Endothelial cell of umbilical vein (primary cell): ENCODE data around the gene PSMB5. TPM values are rescaled to one million over a fixed set of nuclear protein-coding genes. Genes with fewer than 3 reads are reported as not detected.

Source experiments
- BruUV-seq: library from RNA; stranded (reverse); fragments of 400-500 nt; replicated peaks from 2 replicates; lab custom pipeline; 2021; lab: Mats Ljungman, UMichigan
- CTCF ChIA-PET: fragments of 300-600, 350-600 bp; sonication (Branson Sonifier 250); formaldehyde crosslinking; loops from one replicate; lab custom pipeline; 2021; ENCODE audit warnings: antibody characterized with exemption, inconsistent platforms; lab: Charles Lee
- POLR2A ChIA-PET: fragments of 300-600, 350-600 bp; sonication (Branson Sonifier 250); formaldehyde crosslinking; loops from one replicate; lab custom pipeline; 2021; ENCODE audit warnings: antibody characterized with exemption, inconsistent platforms; lab: Charles Lee
- DNase-seq: peaks from one replicate; pipeline ENCODE4 v3.0.0-alpha.2; 2011; ENCODE audit warnings: low read depth, low spot score
- FAIRE-seq: peaks from 2 replicates; lab custom pipeline; 2011; peaks lifted over from hg19 to GRCh38; lab: Jason Lieb, UNC
- H2AFZ ChIP-seq: 2 replicates; pipeline ENCODE4 v1.6.0; 2012; ENCODE audit warnings: low read depth, low read length, control low read depth, inconsistent platforms
- H3K27ac ChIP-seq: 2 replicates; pipeline ENCODE4 v1.5.1; 2011; ENCODE audit warnings: low read depth, mild to moderate bottlenecking, control low read depth, low read length, moderate library complexity; ENCODE audit not compliant: insufficient read depth
- H3K27me3 ChIP-seq, 2 experiments: 2 replicates each; pipeline versions ENCODE4 v1.6.0 to v1.6.1; 2011; ENCODE audit warnings: low read length in 2 of 2, mixed read lengths in 1 of 2; ENCODE audit not compliant: control insufficient read depth in 2 of 2, insufficient read depth in 2 of 2
- H3K36me3 ChIP-seq, 2 experiments: 2 replicates in 1 of 2; 3 replicates in 1 of 2; pipeline ENCODE4 v1.5.1; 2011; ENCODE audit warnings: low read length in 2 of 2, mild to moderate bottlenecking in 1 of 2, moderate library complexity in 1 of 2; ENCODE audit not compliant: control insufficient read depth in 2 of 2, insufficient read depth in 2 of 2; ENCODE audit errors: extremely low read depth in 1 of 2
- H3K4me1 ChIP-seq: 3 replicates; pipeline ENCODE4 v1.5.1; 2011; ENCODE audit warnings: mild to moderate bottlenecking, low read length; ENCODE audit not compliant: control insufficient read depth, insufficient read depth; ENCODE audit errors: extremely low read depth
- H3K4me2 ChIP-seq: 2 replicates; pipeline ENCODE4 v1.6.1; 2011; ENCODE audit warnings: low read length, control low read depth, mixed read lengths; ENCODE audit not compliant: insufficient read depth
- H3K4me3 ChIP-seq, 3 experiments: fragments of 200-600 bp in 1 of 3; sonication (generic), shearing (Covaris generic) in 1 of 3; replicated peaks in 1 of 3; 2 replicates each; pipeline ENCODE4 v1.5.1; 2011 to 2016; ENCODE audit warnings: control low read depth in 3 of 3, low read length in 3 of 3, mild to moderate bottlenecking in 2 of 3, inconsistent platforms in 1 of 3, low read depth in 1 of 3, moderate library complexity in 1 of 3; ENCODE audit not compliant: insufficient read depth in 1 of 3
- H3K79me2 ChIP-seq: 2 replicates; pipeline ENCODE4 v1.6.0; 2012; ENCODE audit warnings: low read length, inconsistent platforms; ENCODE audit not compliant: control insufficient read depth, insufficient read depth
- H3K9ac ChIP-seq: replicated peaks from 2 replicates; pipeline ENCODE3; 2011; ENCODE audit warnings: low read length, control low read depth; ENCODE audit not compliant: insufficient read depth; ENCODE audit errors: extremely low read depth
- H3K9me1 ChIP-seq: replicated peaks from 3 replicates; pipeline ENCODE4 v1.6.0; 2011; ENCODE audit warnings: mild to moderate bottlenecking, low read length; ENCODE audit not compliant: control insufficient read depth, insufficient read depth; ENCODE audit errors: extremely low read depth
- H3K9me3 ChIP-seq: replicated peaks from 2 replicates; pipeline ENCODE4 v1.5.1; 2012; ENCODE audit warnings: low read length, inconsistent platforms; ENCODE audit not compliant: control insufficient read depth, insufficient read depth
- H4K20me1 ChIP-seq: replicated peaks from 2 replicates; pipeline ENCODE3; 2011; ENCODE audit warnings: mild to moderate bottlenecking, low read length; ENCODE audit not compliant: control insufficient read depth, insufficient read depth; ENCODE audit errors: extremely low read depth
- CTCF ChIP-seq, 2 donors: IDR thresholded peaks; 1 replicate in 1 of 2; 2 replicates in 1 of 2; pipeline ENCODE4 v1.5.1; 2011; ENCODE audit warnings: low read length in 2 of 2, mild to moderate bottlenecking in 2 of 2, moderate library complexity in 2 of 2, control low read depth in 1 of 2, inconsistent platforms in 1 of 2, low read depth in 1 of 2; ENCODE audit not compliant: insufficient read depth in 1 of 2; ENCODE audit errors: extremely low read depth in 1 of 2
- EZH2 ChIP-seq: IDR thresholded peaks from 2 replicates; pipeline ENCODE4 v1.6.1; 2012; ENCODE audit warnings: borderline replicate concordance, low read depth, mild to moderate bottlenecking, moderate library complexity, low read length, inconsistent platforms; ENCODE audit not compliant: severe bottlenecking
- FOS ChIP-seq: IDR thresholded peaks from 2 replicates; pipeline ENCODE4 v1.6.1; 2011; ENCODE audit warnings: mild to moderate bottlenecking, low read length, moderate library complexity, borderline replicate concordance; ENCODE audit not compliant: insufficient read depth
- GATA2 ChIP-seq: IDR thresholded peaks from 2 replicates; pipeline ENCODE4 v1.7.0; 2011; ENCODE audit warnings: low read depth, mild to moderate bottlenecking, moderate library complexity, mixed read lengths, low read length; ENCODE audit not compliant: insufficient read length, insufficient read depth
- JUN ChIP-seq: IDR thresholded peaks from 2 replicates; pipeline ENCODE4 v1.6.1; 2011; ENCODE audit warnings: borderline replicate concordance, low read depth; ENCODE audit not compliant: insufficient read length, insufficient read depth
- MYC ChIP-seq: IDR thresholded peaks from one replicate; pipeline ENCODE4 v1.6.1; 2011; ENCODE audit warnings: mild to moderate bottlenecking, low read depth, low read length
- POLR2A ChIP-seq: IDR thresholded peaks from 2 replicates; pipeline ENCODE4 v1.6.1; 2012; ENCODE audit warnings: low read depth, mild to moderate bottlenecking, control low read depth, low read length
- POLR2AphosphoS5 ChIP-seq: IDR thresholded peaks from 2 replicates; pipeline ENCODE4 v1.6.1; 2012; ENCODE audit warnings: low read depth, mild to moderate bottlenecking, control low read depth, low read length, moderate library complexity; ENCODE audit not compliant: insufficient read depth
- dilution Hi-C: fragments of 300-500 bp; cut with MboI; formaldehyde crosslinking; loops from one replicate; pipeline ENCODE4 v1.15.0; 2019; ENCODE audit warnings: low sequenced_read_pairs; ENCODE audit not compliant: extremely low pct_ligation_motif_present
- intact Hi-C: fragments of 100-400 bp; cut with micrococcal nuclease; formaldehyde crosslinking; loops from one replicate; pipeline ENCODE4 v1.10.0; 2022
- polyA plus RNA-seq, 4 experiments: library from polyadenylated mRNA; depleted of rRNA in 3 of 4; stranded (reverse) in 3 of 4; unstranded in 1 of 4; fragments of >200 nt; gene quantifications; 2 replicates each; pipeline versions ENCODE4 v1.2.1 to v1.2.3, GENCODE V29; 2011 to 2012; ENCODE audit warnings: missing spikeins in 1 of 4
- total RNA-seq: library from RNA; stranded (reverse); gene quantifications from 2 replicates; pipeline ENCODE4 v1.2.3, GENCODE V29; 2021
- TF ChIP-seq, protein P1 (sequence below): IDR thresholded peaks from 2 replicates; pipeline ENCODE4 v1.6.1; 2011; ENCODE audit not compliant: insufficient read depth, insufficient read length

Gene PSMB5
- total and polyA plus RNA-seq, 2 donors (not counting 3 experiments of a cell fraction or from before 2014, with no cell fraction given): 236 to 464 TPM

DNA sequence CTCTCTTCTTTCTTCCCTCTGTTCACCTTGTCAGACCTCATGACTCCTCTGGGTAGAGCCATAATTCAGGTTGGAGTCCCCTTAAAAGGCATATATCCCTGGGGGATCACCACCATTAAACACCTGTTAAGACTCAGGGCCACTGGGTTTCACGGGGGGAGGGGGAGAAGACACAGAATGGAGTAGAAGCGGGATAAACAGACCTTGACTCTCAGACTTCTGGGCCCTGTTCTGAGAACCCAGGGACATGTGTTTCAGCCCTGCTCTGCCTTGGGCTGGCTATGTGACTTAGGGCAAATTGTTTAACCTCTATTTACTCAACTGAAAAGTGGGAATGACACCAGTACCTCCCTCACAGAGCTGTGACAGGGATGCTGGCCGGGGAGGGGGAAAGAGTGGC, 18.0 kb upstream of the PSMB5 start:
- no peak overlapping the region for H2AFZ ChIP-seq
- no peak overlapping the region for H3K4me3 ChIP-seq
- peaks cover 9% of the 10 kb centered on the region for H3K4me1 ChIP-seq
- TF ChIP-seq, protein P1, sequence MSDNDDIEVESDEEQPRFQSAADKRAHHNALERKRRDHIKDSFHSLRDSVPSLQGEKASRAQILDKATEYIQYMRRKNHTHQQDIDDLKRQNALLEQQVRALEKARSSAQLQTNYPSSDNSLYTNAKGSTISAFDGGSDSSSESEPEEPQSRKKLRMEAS: no peak
- no peak for TF ChIP-seq POLR2A
- TF ChIP-seq GATA2: no peak
- no peak for TF ChIP-seq MYC
- no peak for TF ChIP-seq POLR2AphosphoS5
- no peak for TF ChIP-seq FOS
- TF ChIP-seq CTCF (IDR thresholded peaks at IDR 0.05; ENCODE audit: extremely low read depth in 1 of 2, insufficient read depth in 1 of 2, low read depth in 1 of 2, low read length in 2 of 2): no peak
- no peak for TF ChIP-seq EZH2
- no peak for TF ChIP-seq JUN
- no peak overlapping the region for H3K27ac ChIP-seq
- H3K27me3 ChIP-seq: no peaks in the 10 kb centered on the region
- intact Hi-C loops: loop anchor here (10.0 kb wide), 1 partner anchor 228 kb away; the partner anchor contains the start of gene MRPL52
- H3K9me1 ChIP-seq: no peaks in the 10 kb centered on the region
- dilution Hi-C loops: no loop called here
- POLR2A ChIA-PET: no interaction called here
- H3K4me2 ChIP-seq: no peak overlapping the region
- no peak for FAIRE-seq
- H4K20me1 ChIP-seq: no peaks in the 10 kb centered on the region
- no TSS peak for BruUV-seq
- no peaks in the 10 kb centered on the region for H3K9me3 ChIP-seq
- H3K79me2 ChIP-seq: no peaks in the 10 kb centered on the region
- no peak overlapping the region for H3K9ac ChIP-seq
- H3K36me3 ChIP-seq: peaks cover 0 to 13% of the 10 kb centered on the region in 2 experiments
- DNase-seq: no peak
- CTCF ChIA-PET: interaction anchor here (1.9 to 13.4 kb wide), 3 partner anchors 9 to 64 kb away, joined by 6 to 1071 read pairs (median 10); partner anchors contain the start of gene AJUBA
